ENCODE data around the gene SLX9.

DNA sequence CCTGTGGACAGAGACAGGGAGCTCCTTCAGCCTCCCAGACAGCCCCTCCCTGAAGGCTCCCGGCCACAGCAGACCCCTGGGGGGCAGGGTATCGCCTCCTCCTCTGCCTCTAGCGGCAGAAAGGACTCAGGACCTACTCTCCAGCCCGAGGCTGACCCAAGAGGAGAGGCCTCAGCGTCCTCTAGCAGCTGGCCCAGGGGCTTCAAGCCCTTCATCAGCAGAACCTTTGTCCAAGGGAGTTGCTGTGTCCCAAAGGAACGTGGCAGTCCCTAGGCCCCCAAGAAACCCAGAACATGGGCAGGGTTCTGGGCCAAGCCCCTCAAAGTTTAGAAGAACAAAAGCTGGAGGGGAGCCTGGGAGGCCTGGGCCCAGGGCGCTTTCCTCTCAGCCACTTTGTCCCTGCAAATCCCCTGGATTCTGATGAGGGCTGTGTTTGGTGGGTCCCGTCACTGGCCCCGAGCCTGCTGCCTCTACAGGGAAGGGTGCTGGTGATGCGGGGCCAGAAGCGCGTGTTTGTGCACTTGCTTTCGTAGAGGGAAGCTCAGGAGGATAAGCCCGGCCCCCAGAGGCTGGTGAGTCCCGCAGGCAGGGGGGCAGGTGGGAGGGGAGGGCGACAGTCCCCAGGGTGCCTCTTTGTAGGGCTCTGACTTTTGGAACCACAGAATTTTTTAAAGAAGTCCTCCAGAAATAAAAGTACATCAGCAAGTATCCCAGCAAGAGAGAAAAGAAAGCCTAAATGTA is 32.4 kb upstream of the SLX9 start:
- TF ChIP-seq, protein P1, sequence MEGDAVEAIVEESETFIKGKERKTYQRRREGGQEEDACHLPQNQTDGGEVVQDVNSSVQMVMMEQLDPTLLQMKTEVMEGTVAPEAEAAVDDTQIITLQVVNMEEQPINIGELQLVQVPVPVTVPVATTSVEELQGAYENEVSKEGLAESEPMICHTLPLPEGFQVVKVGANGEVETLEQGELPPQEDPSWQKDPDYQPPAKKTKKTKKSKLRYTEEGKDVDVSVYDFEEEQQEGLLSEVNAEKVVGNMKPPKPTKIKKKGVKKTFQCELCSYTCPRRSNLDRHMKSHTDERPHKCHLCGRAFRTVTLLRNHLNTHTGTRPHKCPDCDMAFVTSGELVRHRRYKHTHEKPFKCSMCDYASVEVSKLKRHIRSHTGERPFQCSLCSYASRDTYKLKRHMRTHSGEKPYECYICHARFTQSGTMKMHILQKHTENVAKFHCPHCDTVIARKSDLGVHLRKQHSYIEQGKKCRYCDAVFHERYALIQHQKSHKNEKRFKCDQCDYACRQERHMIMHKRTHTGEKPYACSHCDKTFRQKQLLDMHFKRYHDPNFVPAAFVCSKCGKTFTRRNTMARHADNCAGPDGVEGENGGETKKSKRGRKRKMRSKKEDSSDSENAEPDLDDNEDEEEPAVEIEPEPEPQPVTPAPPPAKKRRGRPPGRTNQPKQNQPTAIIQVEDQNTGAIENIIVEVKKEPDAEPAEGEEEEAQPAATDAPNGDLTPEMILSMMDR (optimal IDR thresholded peaks at IDR 0.05 in 1 of 3, IDR thresholded peaks at IDR 0.05 in 1 of 3, conservative IDR thresholded peaks at IDR 0.05 in 1 of 3; ENCODE audit: extremely low read depth in 1 of 3, insufficient read depth in 2 of 3, low read length in 3 of 3): no peak
- TF ChIP-seq EZH2 (IDR thresholded peaks at IDR 0.05; ENCODE audit: low read length): no peak

All from keratinocyte (primary cell).